ENCODE measurements around the gene ARHGAP8.

- TF ChIP-seq CTCF (IDR thresholded peaks at IDR 0.05; ENCODE audit: low read depth, low read length) = no peak
- no peak for TF ChIP-seq POLR2A (IDR thresholded peaks at IDR 0.05; ENCODE audit: extremely low read depth, insufficient read length)
Observed at GRCh38 chr22:44786136-44786535, 33.8 kb downstream of the ARHGAP8 start.
